Measurements from ENCODE around the gene SMAD7.

SMAD7 gene

GRCh38 chr18:48951448-48952286 lies 902 bp upstream of the SMAD7 start:
- H3K4me1 ChIP-seq (ENCODE audit: insufficient read depth, low read length) = peaks cover 26% of the 10 kb centered on the region
- H2AFZ ChIP-seq (ENCODE audit: low read depth, low read length) = peak overlapping the region; percentile 91
- peak overlapping the region; percentile 58 for H3K4me3 ChIP-seq (ENCODE audit: low read length)
- H3K9me3 ChIP-seq (ENCODE audit: low read length) = no peaks in the 10 kb centered on the region
- H3K27me3 ChIP-seq (ENCODE audit: insufficient read depth, low read length) = no peaks in the 10 kb centered on the region
- no peaks in the 10 kb centered on the region for H3K36me3 ChIP-seq (ENCODE audit: insufficient read depth, low read length)

DNA sequence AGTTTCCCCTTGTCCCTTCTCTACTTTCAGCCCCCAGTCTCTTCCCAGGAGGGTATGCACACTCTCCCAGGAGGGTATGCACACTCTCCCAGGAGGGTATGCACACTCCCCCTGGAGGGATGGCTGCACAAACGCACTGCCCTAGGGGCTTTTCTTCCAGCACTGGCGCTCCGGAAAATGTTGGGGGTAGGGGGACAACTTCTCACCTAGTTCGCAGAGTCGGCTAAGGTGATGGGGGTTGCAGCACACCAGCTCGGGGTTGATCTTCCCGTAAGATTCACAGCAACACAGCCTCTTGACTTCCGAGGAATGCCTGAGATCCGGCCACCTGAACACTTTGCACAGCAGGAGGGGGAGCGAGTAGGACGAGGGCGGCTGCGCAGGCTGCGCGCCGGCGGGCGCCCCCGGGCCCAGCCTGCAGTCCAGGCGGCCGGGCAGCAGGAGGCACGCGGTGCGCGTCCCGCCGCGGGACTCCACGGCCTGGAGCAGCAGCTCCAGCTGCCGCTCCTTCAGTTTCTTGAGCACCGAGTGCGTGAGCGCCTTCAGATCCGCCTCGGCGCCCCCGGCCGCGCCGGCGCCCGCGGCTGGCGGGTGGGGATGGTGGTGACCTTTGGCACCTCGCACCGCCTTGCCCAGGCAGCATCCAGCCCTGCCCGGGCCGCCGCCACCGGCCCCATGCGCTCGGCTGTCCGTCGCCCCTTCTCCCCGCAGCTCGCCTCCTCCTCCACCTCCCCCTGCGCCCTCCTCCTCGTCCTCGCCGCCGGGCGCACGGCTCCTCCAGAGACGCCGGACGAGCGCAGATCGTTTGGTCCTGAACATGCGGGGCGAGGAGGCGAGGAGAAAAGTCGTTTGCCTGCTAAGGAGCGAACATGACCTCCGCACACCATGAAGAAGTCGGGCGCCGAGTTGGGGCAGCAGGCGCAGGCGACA lies 894 bp downstream of the SMAD7 start:
- Histone ChIP-seq H3K36me3 (ENCODE audit: insufficient read depth, low read length) (no peaks in the 10 kb centered on the region), H2AFZ (ENCODE audit: low read depth, low read length) (no peak overlapping the region), H3K4me1 (ENCODE audit: insufficient read depth, low read length) (peaks cover 27% of the 10 kb centered on the region), H3K27me3 (ENCODE audit: insufficient read depth, low read length) (no peaks in the 10 kb centered on the region), H3K9me3 (ENCODE audit: low read length) (no peaks in the 10 kb centered on the region), H3K4me3 (ENCODE audit: low read length) (peak overlapping the region; percentile 58)

DNA sequence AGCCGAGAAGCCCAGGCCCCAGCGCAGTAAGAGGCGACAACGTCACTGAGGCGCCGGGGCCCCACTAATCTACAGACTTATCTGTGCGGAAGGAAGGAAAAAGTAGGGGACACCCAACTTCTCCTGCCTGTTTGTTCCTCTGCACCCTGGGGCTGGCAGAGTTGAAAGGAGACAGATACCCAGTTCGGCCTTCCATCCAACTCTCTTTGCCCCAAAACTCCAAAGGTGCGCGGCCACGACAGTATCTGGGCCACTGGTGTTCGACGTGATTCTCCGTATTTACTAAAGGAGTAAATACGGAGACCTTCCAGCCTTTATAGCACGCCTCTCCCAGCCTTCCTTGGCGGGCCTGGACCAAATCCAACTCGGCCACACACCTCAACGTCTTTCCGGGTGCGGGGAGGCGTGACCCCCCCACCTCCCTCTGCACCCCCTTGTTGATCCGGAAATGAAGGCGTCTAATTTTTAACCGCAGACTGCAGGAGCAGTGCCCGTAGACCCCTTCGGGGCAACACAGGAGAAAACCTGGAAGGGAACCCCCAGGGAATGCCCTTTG lies 1.6 kb downstream of the SMAD7 start:
- no peaks in the 10 kb centered on the region for H3K36me3 ChIP-seq (ENCODE audit: insufficient read depth, low read length)
- H3K9me3 ChIP-seq (ENCODE audit: low read length) = no peaks in the 10 kb centered on the region
- H2AFZ ChIP-seq (ENCODE audit: low read depth, low read length) = no peak overlapping the region
- H3K4me3 ChIP-seq (ENCODE audit: low read length) = peak overlapping the region; percentile 58
- H3K4me1 ChIP-seq (ENCODE audit: insufficient read depth, low read length) = peaks cover 27% of the 10 kb centered on the region
- no peaks in the 10 kb centered on the region for H3K27me3 ChIP-seq (ENCODE audit: insufficient read depth, low read length)

- Histone ChIP-seq H3K9me3 (ENCODE audit: low read length) (no peaks in the 10 kb centered on the region), H3K27me3 (ENCODE audit: insufficient read depth, low read length) (no peaks in the 10 kb centered on the region), H3K36me3 (ENCODE audit: insufficient read depth, low read length) (no peaks in the 10 kb centered on the region), H3K4me3 (ENCODE audit: low read length) (peak overlapping the region; percentile 58), H3K4me1 (ENCODE audit: insufficient read depth, low read length) (peaks cover 27% of the 10 kb centered on the region), H2AFZ (ENCODE audit: low read depth, low read length) (no peak overlapping the region)
These were observed 2.4 kb downstream of the SMAD7 start for GRCh38 chr18:48948112-48949049.

DNA sequence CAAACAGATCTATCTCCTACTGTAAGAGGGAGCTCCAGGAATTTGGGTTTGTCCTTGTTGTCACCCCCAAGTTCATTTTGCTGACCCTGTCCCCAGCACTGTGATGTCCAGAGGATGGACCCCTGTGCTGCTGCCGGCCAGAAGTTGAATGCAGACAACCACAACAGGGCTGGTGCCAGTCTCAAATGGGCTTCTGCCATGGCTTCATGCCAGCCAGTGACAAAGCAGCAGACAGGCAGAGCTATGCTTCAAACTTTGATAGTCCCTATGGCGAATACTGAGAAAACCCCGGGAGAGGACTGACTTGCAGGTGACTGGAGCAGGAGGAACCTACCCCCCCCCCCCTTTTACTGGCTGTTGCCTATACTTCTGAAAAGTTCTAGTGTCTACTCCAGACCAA lies 3.2 kb downstream of the SMAD7 start:
- H2AFZ ChIP-seq (ENCODE audit: low read depth, low read length) = no peak overlapping the region
- H3K36me3 ChIP-seq (ENCODE audit: insufficient read depth, low read length) = no peaks in the 10 kb centered on the region
- no peaks in the 10 kb centered on the region for H3K27me3 ChIP-seq (ENCODE audit: insufficient read depth, low read length)
- H3K4me1 ChIP-seq (ENCODE audit: insufficient read depth, low read length) = peaks cover 29% of the 10 kb centered on the region
- H3K9me3 ChIP-seq (ENCODE audit: low read length) = no peaks in the 10 kb centered on the region
- peak overlapping the region; percentile 58 for H3K4me3 ChIP-seq (ENCODE audit: low read length)

- peaks cover 34% of the 10 kb centered on the region for H3K4me1 ChIP-seq (ENCODE audit: insufficient read depth, low read length)
- no peaks in the 10 kb centered on the region for H3K9me3 ChIP-seq (ENCODE audit: low read length)
- no peaks in the 10 kb centered on the region for H3K27me3 ChIP-seq (ENCODE audit: insufficient read depth, low read length)
- H3K4me3 ChIP-seq (ENCODE audit: low read length) = peak overlapping the region; percentile 58
- H2AFZ ChIP-seq (ENCODE audit: low read depth, low read length) = no peak overlapping the region
- H3K36me3 ChIP-seq (ENCODE audit: insufficient read depth, low read length) = peaks cover 1% of the 10 kb centered on the region
These were observed 3.7 kb downstream of the SMAD7 start for GRCh38 chr18:48947092-48947491.

DNA sequence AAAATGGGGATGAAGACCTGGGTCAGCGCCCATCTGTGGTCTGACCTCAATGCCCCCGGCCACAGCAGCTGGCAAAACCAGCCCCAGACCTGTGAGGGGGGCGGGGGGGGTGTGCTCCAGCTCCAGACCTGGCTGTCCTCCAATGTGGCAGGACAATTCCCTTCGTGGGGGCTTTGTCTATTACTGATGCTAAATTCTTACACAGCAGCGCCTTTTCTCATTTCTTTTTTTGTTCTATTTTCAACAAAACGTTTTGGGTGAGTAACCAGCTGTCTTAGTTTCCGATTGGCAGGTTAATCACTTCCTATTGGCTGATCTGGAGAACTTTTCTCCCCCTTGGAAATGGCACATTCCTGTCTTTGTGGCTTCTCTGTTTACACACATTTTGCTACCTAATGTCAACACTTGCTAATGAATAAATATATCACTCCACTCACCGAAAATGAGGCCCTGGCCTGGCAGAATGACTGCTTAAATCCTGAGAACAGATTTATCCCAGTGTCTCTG lies 4.4 kb downstream of the SMAD7 start:
- no peak overlapping the region for H3K4me3 ChIP-seq (ENCODE audit: low read length)
- H3K27me3 ChIP-seq (ENCODE audit: insufficient read depth, low read length) = no peaks in the 10 kb centered on the region
- H2AFZ ChIP-seq (ENCODE audit: low read depth, low read length) = no peak overlapping the region
- H3K9me3 ChIP-seq (ENCODE audit: low read length) = no peaks in the 10 kb centered on the region
- peaks cover 35% of the 10 kb centered on the region for H3K4me1 ChIP-seq (ENCODE audit: insufficient read depth, low read length)
- H3K36me3 ChIP-seq (ENCODE audit: insufficient read depth, low read length) = peaks cover 5% of the 10 kb centered on the region

- Histone ChIP-seq H3K36me3 (ENCODE audit: insufficient read depth, low read length) (peaks cover 5% of the 10 kb centered on the region), H3K27me3 (ENCODE audit: insufficient read depth, low read length) (no peaks in the 10 kb centered on the region), H3K4me3 (ENCODE audit: low read length) (no peak overlapping the region), H2AFZ (ENCODE audit: low read depth, low read length) (no peak overlapping the region), H3K9me3 (ENCODE audit: low read length) (no peaks in the 10 kb centered on the region), H3K4me1 (ENCODE audit: insufficient read depth, low read length) (peaks cover 35% of the 10 kb centered on the region)
These were observed 4.9 kb downstream of the SMAD7 start for GRCh38 chr18:48945953-48946217.

- Histone ChIP-seq H3K4me1 (ENCODE audit: insufficient read depth, low read length) (peaks cover 41% of the 10 kb centered on the region), H3K36me3 (ENCODE audit: insufficient read depth, low read length) (peaks cover 5% of the 10 kb centered on the region), H3K4me3 (ENCODE audit: low read length) (no peak overlapping the region), H3K9me3 (ENCODE audit: low read length) (no peaks in the 10 kb centered on the region), H2AFZ (ENCODE audit: low read depth, low read length) (no peak overlapping the region), H3K27me3 (ENCODE audit: insufficient read depth, low read length) (no peaks in the 10 kb centered on the region)
These were observed 6.1 kb downstream of the SMAD7 start for GRCh38 chr18:48944634-48945033.

GRCh38 chr18:48943736-48944527 lies 6.8 kb downstream of the SMAD7 start:
- no peak overlapping the region for H2AFZ ChIP-seq (ENCODE audit: low read depth, low read length)
- peaks cover 5% of the 10 kb centered on the region for H3K36me3 ChIP-seq (ENCODE audit: insufficient read depth, low read length)
- peaks cover 48% of the 10 kb centered on the region for H3K4me1 ChIP-seq (ENCODE audit: insufficient read depth, low read length)
- H3K27me3 ChIP-seq (ENCODE audit: insufficient read depth, low read length) = no peaks in the 10 kb centered on the region
- no peak overlapping the region for H3K4me3 ChIP-seq (ENCODE audit: low read length)
- H3K9me3 ChIP-seq (ENCODE audit: low read length) = no peaks in the 10 kb centered on the region

GRCh38 chr18:48943333-48943732 lies 7.4 kb downstream of the SMAD7 start:
- no peaks in the 10 kb centered on the region for H3K9me3 ChIP-seq (ENCODE audit: low read length)
- no peak overlapping the region for H3K4me3 ChIP-seq (ENCODE audit: low read length)
- H3K27me3 ChIP-seq (ENCODE audit: insufficient read depth, low read length) = no peaks in the 10 kb centered on the region
- no peak overlapping the region for H2AFZ ChIP-seq (ENCODE audit: low read depth, low read length)
- peaks cover 52% of the 10 kb centered on the region for H3K4me1 ChIP-seq (ENCODE audit: insufficient read depth, low read length)
- H3K36me3 ChIP-seq (ENCODE audit: insufficient read depth, low read length) = peaks cover 5% of the 10 kb centered on the region

Data from neuron (in vitro differentiated cells).